Stimulated activated CD8-positive, alpha-beta memory T cell treated with anti-CD3 and anti-CD28 coated beads, Interleukin-7, amount 100 ng/mL, for 48 hours (primary cell): ENCODE results near the gene ZNF672.
"Not testable (repeated sequence)": the region's sequence is repeated elsewhere in the genome, so short reads cannot be mapped to it uniquely, and the experiment has no call there.

ENCODE experiments used
- DNase-seq, 2 donors: peaks; one replicate each; pipeline ENCODE4 v3.0.0-alpha.2; 2020; ENCODE audit warnings: low read depth in 1 of 2; ENCODE audit errors: extremely low read depth in 1 of 2

ZNF672 gene

GRCh38 chr1:248852481-248853405 lies 14.7 kb downstream of the ZNF672 start:
- no peak for DNase-seq

- no peak for DNase-seq
Observed at GRCh38 chr1:248853663-248854375, 15.8 kb downstream of the ZNF672 start.

GRCh38 chr1:248855580-248855979 lies 17.6 kb downstream of the ZNF672 start:
- DNase-seq = no peak

GRCh38 chr1:248856176-248856575 lies 18.2 kb downstream of the ZNF672 start:
- DNase-seq = no peak

GRCh38 chr1:248857201-248857600 lies 19.2 kb downstream of the ZNF672 start:
- no peak for DNase-seq

- no peak for DNase-seq
Observed at GRCh38 chr1:248857749-248858095, 19.7 kb downstream of the ZNF672 start.

GRCh38 chr1:248858096-248858890 lies 20.3 kb downstream of the ZNF672 start:
- no peak for DNase-seq

GRCh38 chr1:248858891-248859889 lies 21.2 kb downstream of the ZNF672 start, which contains the start of gene ZNF692:
Gene ZNF692, minus strand, starts transcription at chr1:248859085. Its CDS starts 776 bp downstream, at chr1:248858309.
- DNase-seq = peak; percentile 93 to 96

GRCh38 chr1:248860007-248860406 lies 22.0 kb downstream of the ZNF672 start:
- no peak for DNase-seq

- no peak for DNase-seq
Observed at GRCh38 chr1:248861616-248862015, 23.6 kb downstream of the ZNF672 start.

GRCh38 chr1:248862695-248862997 lies 24.6 kb downstream of the ZNF672 start:
- no peak for DNase-seq

GRCh38 chr1:248862998-248863881 lies 25.2 kb downstream of the ZNF672 start:
- peak; percentile 46 to 78 for DNase-seq

GRCh38 chr1:248871837-248872401 lies 33.9 kb downstream of the ZNF672 start:
- DNase-seq = no peak

GRCh38 chr1:248872752-248873408 lies 34.9 kb downstream of the ZNF672 start:
- peak; percentile 33 to 44 for DNase-seq

GRCh38 chr1:248873409-248873992 lies 35.5 kb downstream of the ZNF672 start:
- peak; percentile 84 to 87 for DNase-seq

- peak; percentile 63 to 73 for DNase-seq
Observed at GRCh38 chr1:248873993-248874533, 36.0 kb downstream of the ZNF672 start.

- DNase-seq = no peak
Observed at GRCh38 chr1:248881261-248881660, 43.2 kb downstream of the ZNF672 start.

GRCh38 chr1:248882427-248882826 lies 44.4 kb downstream of the ZNF672 start:
- not testable (repeated sequence) for DNase-seq
